Trophoblast cell (in vitro differentiated cells and primary cell): ENCODE measurements around the gene NOM1.
"Not testable (repeated sequence)": the region's sequence is repeated elsewhere in the genome, so short reads cannot be mapped to it uniquely, and the experiment has no call there.

Experiments used
- DNase-seq, 2 donors: peaks; one replicate each; pipeline ENCODE4 v3.0.0-alpha.2; 2016
- H2AFZ ChIP-seq: 2 replicates; pipeline ENCODE4 v1.6.1; 2013; ENCODE audit warnings: low read length, moderate library complexity, mild to moderate bottlenecking; ENCODE audit not compliant: insufficient read depth, poor library complexity
- H2AK5ac ChIP-seq: 2 replicates; pipeline ENCODE4 v1.6.1; 2013; ENCODE audit warnings: mild to moderate bottlenecking, low read length
- H2BK120ac ChIP-seq: 2 replicates; pipeline ENCODE4 v1.6.1; 2013; ENCODE audit warnings: low read length, mild to moderate bottlenecking, moderate library complexity; ENCODE audit not compliant: insufficient read depth, poor library complexity
- H2BK12ac ChIP-seq: 2 replicates; pipeline ENCODE4 v1.6.1; 2013; ENCODE audit warnings: mild to moderate bottlenecking, low read length, moderate library complexity
- H2BK5ac ChIP-seq: 2 replicates; pipeline ENCODE4 v1.6.1; 2013; ENCODE audit warnings: low read length, low read depth, moderate library complexity, mild to moderate bottlenecking; ENCODE audit not compliant: poor library complexity
- H3K14ac ChIP-seq: 2 replicates; pipeline ENCODE4 v1.6.1; 2013; ENCODE audit warnings: mild to moderate bottlenecking, low read length
- H3K18ac ChIP-seq: 2 replicates; pipeline ENCODE4 v1.6.1; 2013; ENCODE audit warnings: mild to moderate bottlenecking, low read length
- H3K23ac ChIP-seq: 2 replicates; pipeline ENCODE4 v1.6.1; 2013; ENCODE audit warnings: low read length
- H3K27ac ChIP-seq: 2 replicates; pipeline ENCODE4 v1.5.1; 2013; ENCODE audit warnings: low read depth, mild to moderate bottlenecking, inconsistent platforms, low read length, moderate library complexity
- H3K27me3 ChIP-seq: 2 replicates; pipeline ENCODE4 v1.6.1; 2013; ENCODE audit warnings: inconsistent platforms, mild to moderate bottlenecking, low read length, moderate library complexity; ENCODE audit not compliant: insufficient read depth
- H3K36me3 ChIP-seq, 2 experiments: 1 replicate in 1 of 2; 2 replicates in 1 of 2; pipeline ENCODE4 v1.6.1; 2013; ENCODE audit warnings: low read length in 2 of 2, mild to moderate bottlenecking in 2 of 2, moderate library complexity in 1 of 2; ENCODE audit not compliant: insufficient read depth in 2 of 2, control insufficient read depth in 1 of 2
- H3K4ac ChIP-seq: 2 replicates; pipeline ENCODE4 v1.6.1; 2013; ENCODE audit warnings: low read depth, mild to moderate bottlenecking, low read length, moderate library complexity
- H3K4me1 ChIP-seq, 2 experiments: 1 replicate in 1 of 2; 2 replicates in 1 of 2; pipeline ENCODE4 v1.6.1; 2013; ENCODE audit warnings: low read length in 2 of 2, mild to moderate bottlenecking in 2 of 2, moderate library complexity in 1 of 2; ENCODE audit not compliant: insufficient read depth in 2 of 2, control insufficient read depth in 1 of 2
- H3K4me2 ChIP-seq: 2 replicates; pipeline ENCODE4 v1.6.1; 2013; ENCODE audit warnings: inconsistent platforms, mild to moderate bottlenecking, low read length, moderate library complexity
- H3K4me3 ChIP-seq: 2 replicates; pipeline ENCODE4 v1.5.1; 2013; ENCODE audit warnings: mild to moderate bottlenecking, low read depth, low read length, inconsistent platforms
- H3K79me1 ChIP-seq: one replicate; pipeline ENCODE4 v1.6.1; 2013; ENCODE audit warnings: low read length
- H3K79me2 ChIP-seq: 2 replicates; pipeline ENCODE4 v1.6.1; 2013; ENCODE audit warnings: low read length, mild to moderate bottlenecking; ENCODE audit not compliant: control insufficient read depth, insufficient read depth, poor library complexity
- H3K9ac ChIP-seq: 2 replicates; pipeline ENCODE4 v1.6.1; 2013; ENCODE audit warnings: mild to moderate bottlenecking, low read length
- H3K9me3 ChIP-seq: 2 replicates; pipeline ENCODE4 v1.6.1; 2013; ENCODE audit warnings: low read depth, mild to moderate bottlenecking, control low read depth, inconsistent platforms, low read length; ENCODE audit not compliant: insufficient read depth
- H4K12ac ChIP-seq: 2 replicates; pipeline ENCODE4 v1.6.1; 2013; ENCODE audit warnings: low read depth, mild to moderate bottlenecking, low read length, moderate library complexity
- H4K8ac ChIP-seq: 2 replicates; pipeline ENCODE4 v1.6.1; 2013; ENCODE audit warnings: low read depth, mild to moderate bottlenecking, low read length, moderate library complexity
- H4K91ac ChIP-seq: one replicate; pipeline ENCODE4 v1.6.1; 2013; ENCODE audit warnings: low read depth, mild to moderate bottlenecking, low read length, moderate library complexity
- WGBS: extraction: QIAGEN DNeasy Blood & Tissue Kit; methylation state at CpG from one replicate; pipeline ENCODE4 v1.1.7; 2013; ENCODE audit warnings: missing lambda C conversion rate; ENCODE audit not compliant: insufficient read length, insufficient coverage; ENCODE audit errors: extremely low coverage; 5-methylcytosine and 5-hydroxymethylcytosine counted together

Gene NOM1

GRCh38 chr7:156932006-156932405 is 17.5 kb upstream of the NOM1 start:
- no peak overlapping the region for H2AK5ac ChIP-seq
- H4K91ac ChIP-seq = no peak overlapping the region
- no peak overlapping the region for H4K8ac ChIP-seq
- no peak overlapping the region for H3K23ac ChIP-seq
- H4K12ac ChIP-seq = no peak overlapping the region
- no peak for DNase-seq
- no peak overlapping the region for H3K18ac ChIP-seq
- no peak overlapping the region for H2BK5ac ChIP-seq
- H3K4me2 ChIP-seq = no peak overlapping the region
- no peaks in the 10 kb centered on the region for H3K36me3 ChIP-seq
- H3K9me3 ChIP-seq = peaks cover 3% of the 10 kb centered on the region
- no peak overlapping the region for H2AFZ ChIP-seq
- no peak overlapping the region for H3K4me3 ChIP-seq
- no peak overlapping the region for H2BK120ac ChIP-seq
- no peak overlapping the region for H3K4ac ChIP-seq
- no peaks in the 10 kb centered on the region for H3K79me1 ChIP-seq
- no peak overlapping the region for H3K27ac ChIP-seq
- H3K79me2 ChIP-seq = no peaks in the 10 kb centered on the region
- peaks cover 5 to 8% of the 10 kb centered on the region in 2 experiments for H3K4me1 ChIP-seq
- no peak overlapping the region for H3K9ac ChIP-seq
- no peaks in the 10 kb centered on the region for H3K27me3 ChIP-seq
- WGBS = no CpG with 5 or more reads among the region's 7 CpGs
- no peak overlapping the region for H3K14ac ChIP-seq
- no peak overlapping the region for H2BK12ac ChIP-seq

GRCh38 chr7:156935250-156935649 is 14.3 kb upstream of the NOM1 start:
- no peak overlapping the region for H2BK5ac ChIP-seq
- H2BK120ac ChIP-seq = no peak overlapping the region
- no peaks in the 10 kb centered on the region for H3K79me2 ChIP-seq
- no peak overlapping the region for H3K14ac ChIP-seq
- no peak overlapping the region for H3K4me3 ChIP-seq
- H3K9me3 ChIP-seq = peaks cover 1% of the 10 kb centered on the region
- no peak overlapping the region for H2BK12ac ChIP-seq
- DNase-seq = no peak
- H3K4ac ChIP-seq = no peak overlapping the region
- no peak overlapping the region for H4K91ac ChIP-seq
- H4K8ac ChIP-seq = no peak overlapping the region
- no peaks in the 10 kb centered on the region for H3K4me1 ChIP-seq
- H3K4me2 ChIP-seq = no peak overlapping the region
- H3K27me3 ChIP-seq = no peaks in the 10 kb centered on the region
- no peaks in the 10 kb centered on the region for H3K36me3 ChIP-seq
- no peaks in the 10 kb centered on the region for H3K79me1 ChIP-seq
- H2AFZ ChIP-seq = no peak overlapping the region
- H4K12ac ChIP-seq = no peak overlapping the region
- WGBS = no CpG with 5 or more reads among the region's 7 CpGs
- H3K27ac ChIP-seq = no peak overlapping the region
- H2AK5ac ChIP-seq = no peak overlapping the region
- H3K9ac ChIP-seq = no peak overlapping the region
- H3K18ac ChIP-seq = no peak overlapping the region
- no peak overlapping the region for H3K23ac ChIP-seq

- H2AK5ac ChIP-seq, H4K12ac ChIP-seq, H2BK5ac ChIP-seq, H4K8ac ChIP-seq, H3K4ac ChIP-seq, H2AFZ ChIP-seq, H3K4me3 ChIP-seq, H2BK12ac ChIP-seq, H3K18ac ChIP-seq, H3K4me2 ChIP-seq, H3K27ac ChIP-seq, H3K14ac ChIP-seq, H3K23ac ChIP-seq, H3K36me3 ChIP-seq, H3K79me2 ChIP-seq, H2BK120ac ChIP-seq, H3K9ac ChIP-seq, H3K79me1 ChIP-seq, H3K27me3 ChIP-seq, H3K4me1 ChIP-seq, DNase-seq, H3K9me3 ChIP-seq, H4K91ac ChIP-seq: not testable (repeated sequence)
- no CpG with 5 or more reads among the region's 3 CpGs for WGBS
Measured at GRCh38 chr7:156936766-156937165, 12.7 kb upstream of the NOM1 start.

- no peak overlapping the region for H4K91ac ChIP-seq
- no peak overlapping the region for H2BK120ac ChIP-seq
- no CpG with 5 or more reads among the region's 57 CpGs for WGBS
- no peaks in the 10 kb centered on the region for H3K27me3 ChIP-seq
- H3K18ac ChIP-seq = no peak overlapping the region
- H3K36me3 ChIP-seq = no peaks in the 10 kb centered on the region
- no peak overlapping the region for H3K4ac ChIP-seq
- peaks cover 9% of the 10 kb centered on the region for H3K9me3 ChIP-seq
- H3K23ac ChIP-seq = no peak overlapping the region
- H3K4me3 ChIP-seq = no peak overlapping the region
- no peak overlapping the region for H2AFZ ChIP-seq
- H3K27ac ChIP-seq = no peak overlapping the region
- no peak overlapping the region for H2AK5ac ChIP-seq
- H2BK12ac ChIP-seq = no peak overlapping the region
- no peak for DNase-seq
- no peaks in the 10 kb centered on the region for H3K79me1 ChIP-seq
- no peaks in the 10 kb centered on the region for H3K4me1 ChIP-seq
- H4K8ac ChIP-seq = no peak overlapping the region
- no peak overlapping the region for H3K4me2 ChIP-seq
- H3K9ac ChIP-seq = no peak overlapping the region
- H2BK5ac ChIP-seq = no peak overlapping the region
- no peak overlapping the region for H3K14ac ChIP-seq
- H4K12ac ChIP-seq = no peak overlapping the region
- no peaks in the 10 kb centered on the region for H3K79me2 ChIP-seq
Measured at GRCh38 chr7:156940421-156941122, 8.9 kb upstream of the NOM1 start.
